Measurements from ENCODE around the gene NUP160.
"Not testable (repeated sequence)": the region's sequence is repeated elsewhere in the genome, so short reads cannot be mapped to it uniquely, and the experiment has no call there.

Gene NUP160, protein sequence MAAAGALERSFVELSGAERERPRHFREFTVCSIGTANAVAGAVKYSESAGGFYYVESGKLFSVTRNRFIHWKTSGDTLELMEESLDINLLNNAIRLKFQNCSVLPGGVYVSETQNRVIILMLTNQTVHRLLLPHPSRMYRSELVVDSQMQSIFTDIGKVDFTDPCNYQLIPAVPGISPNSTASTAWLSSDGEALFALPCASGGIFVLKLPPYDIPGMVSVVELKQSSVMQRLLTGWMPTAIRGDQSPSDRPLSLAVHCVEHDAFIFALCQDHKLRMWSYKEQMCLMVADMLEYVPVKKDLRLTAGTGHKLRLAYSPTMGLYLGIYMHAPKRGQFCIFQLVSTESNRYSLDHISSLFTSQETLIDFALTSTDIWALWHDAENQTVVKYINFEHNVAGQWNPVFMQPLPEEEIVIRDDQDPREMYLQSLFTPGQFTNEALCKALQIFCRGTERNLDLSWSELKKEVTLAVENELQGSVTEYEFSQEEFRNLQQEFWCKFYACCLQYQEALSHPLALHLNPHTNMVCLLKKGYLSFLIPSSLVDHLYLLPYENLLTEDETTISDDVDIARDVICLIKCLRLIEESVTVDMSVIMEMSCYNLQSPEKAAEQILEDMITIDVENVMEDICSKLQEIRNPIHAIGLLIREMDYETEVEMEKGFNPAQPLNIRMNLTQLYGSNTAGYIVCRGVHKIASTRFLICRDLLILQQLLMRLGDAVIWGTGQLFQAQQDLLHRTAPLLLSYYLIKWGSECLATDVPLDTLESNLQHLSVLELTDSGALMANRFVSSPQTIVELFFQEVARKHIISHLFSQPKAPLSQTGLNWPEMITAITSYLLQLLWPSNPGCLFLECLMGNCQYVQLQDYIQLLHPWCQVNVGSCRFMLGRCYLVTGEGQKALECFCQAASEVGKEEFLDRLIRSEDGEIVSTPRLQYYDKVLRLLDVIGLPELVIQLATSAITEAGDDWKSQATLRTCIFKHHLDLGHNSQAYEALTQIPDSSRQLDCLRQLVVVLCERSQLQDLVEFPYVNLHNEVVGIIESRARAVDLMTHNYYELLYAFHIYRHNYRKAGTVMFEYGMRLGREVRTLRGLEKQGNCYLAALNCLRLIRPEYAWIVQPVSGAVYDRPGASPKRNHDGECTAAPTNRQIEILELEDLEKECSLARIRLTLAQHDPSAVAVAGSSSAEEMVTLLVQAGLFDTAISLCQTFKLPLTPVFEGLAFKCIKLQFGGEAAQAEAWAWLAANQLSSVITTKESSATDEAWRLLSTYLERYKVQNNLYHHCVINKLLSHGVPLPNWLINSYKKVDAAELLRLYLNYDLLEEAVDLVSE (N-terminal part only)

DNA sequence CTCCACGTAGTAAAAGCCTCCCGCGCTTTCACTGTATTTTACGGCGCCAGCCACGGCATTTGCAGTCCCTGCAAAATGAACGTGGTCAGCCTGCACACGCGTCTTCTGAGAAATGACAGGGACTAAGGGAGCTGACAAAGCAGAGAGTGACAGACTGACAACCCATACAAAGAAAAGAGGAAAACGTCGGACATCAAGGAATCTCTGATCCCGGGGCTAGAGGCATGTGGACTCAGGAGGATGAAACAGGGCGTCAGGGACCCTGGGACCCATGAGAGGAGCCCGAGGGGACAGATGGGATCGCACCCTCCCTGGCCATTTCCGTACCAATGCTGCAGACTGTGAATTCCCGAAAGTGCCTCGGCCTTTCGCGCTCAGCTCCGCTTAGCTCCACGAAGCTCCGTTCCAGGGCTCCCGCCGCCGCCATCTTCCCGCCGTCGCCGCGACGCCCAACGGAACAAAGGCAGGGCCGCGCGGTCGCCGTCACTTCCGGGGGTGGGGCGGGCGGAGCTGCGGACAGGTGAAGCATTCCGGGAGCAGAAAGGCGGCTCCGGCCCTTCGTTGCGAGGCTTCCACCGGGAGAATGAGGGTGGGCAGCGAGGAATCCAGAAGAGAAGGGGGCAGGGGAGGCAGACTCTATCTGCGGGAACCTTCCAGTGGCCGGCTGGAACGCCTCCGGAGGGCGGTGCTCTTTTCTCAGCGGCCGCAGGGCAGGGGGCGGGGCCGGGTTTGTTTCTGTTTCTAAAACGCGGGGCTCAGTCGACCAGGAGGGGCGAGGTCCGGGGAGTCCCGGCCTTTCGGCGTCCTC, at the start of gene NUP160:
TSS of gene NUP160 (minus strand) at position 459 of the 808 bp plus-strand sequence. CDS start at position 427, 32 bp downstream.
- WGBS (ENCODE audit: insufficient coverage, insufficient read length), result no CpG with 5 or more reads among the region's 66 CpGs
- Histone ChIP-seq H3K4me3 (ENCODE audit: low read length) (peak within 1 kb of the TSS; percentile 87), H3K4me1 (ENCODE audit: control insufficient read depth, insufficient read depth, low read length) (no peaks in the 10 kb centered on the region), H3K9me3 (ENCODE audit: control insufficient read depth, insufficient read depth, low read length) (no peaks in the 10 kb centered on the region), H3K36me3 (ENCODE audit: control insufficient read depth, insufficient read depth, low read length) (peaks cover 6% of the 10 kb centered on the region; the same call in 1 of the 2 replicates), H3K27me3 (ENCODE audit: control insufficient read depth, insufficient read depth, low read length) (no peaks in the 10 kb centered on the region), H3K27ac (ENCODE audit: low read length) (no peak within 1 kb of the TSS)
- DNase-seq (ENCODE audit: low read depth, low spot score), result peak; percentile 41

DNA sequence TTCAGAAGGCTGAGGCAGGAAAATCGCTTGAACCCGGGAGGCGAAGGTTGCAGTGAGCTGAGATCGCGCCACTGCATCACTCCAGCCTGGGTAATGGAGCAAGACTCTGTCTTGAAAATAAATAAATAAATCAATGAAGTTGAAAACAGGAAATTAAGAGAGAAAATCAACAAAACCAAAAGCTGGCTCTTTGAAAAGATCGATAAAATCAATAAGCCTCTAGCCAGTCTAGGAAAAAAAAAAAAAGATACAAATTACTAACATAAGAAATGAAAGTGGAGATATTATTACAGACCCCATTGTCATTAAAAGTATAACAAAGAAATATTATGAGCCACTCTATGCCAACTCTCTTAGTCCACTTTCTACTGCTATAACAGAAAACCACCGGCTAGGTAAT, 48.0 kb upstream of the NUP160 start:
- DNase-seq (ENCODE audit: low read depth, low spot score), result no peak
- H3K9me3 ChIP-seq (ENCODE audit: control insufficient read depth, insufficient read depth, low read length), result no peaks in the 10 kb centered on the region
- H3K27ac ChIP-seq (ENCODE audit: low read length), result no peak overlapping the region
- H3K4me3 ChIP-seq (ENCODE audit: low read length), result no peak overlapping the region
- no peaks in the 10 kb centered on the region for H3K36me3 ChIP-seq (ENCODE audit: control insufficient read depth, insufficient read depth, low read length)
- no peaks in the 10 kb centered on the region for H3K27me3 ChIP-seq (ENCODE audit: control insufficient read depth, insufficient read depth, low read length)
- no peaks in the 10 kb centered on the region for H3K4me1 ChIP-seq (ENCODE audit: control insufficient read depth, insufficient read depth, low read length)
- WGBS (ENCODE audit: insufficient coverage, insufficient read length), result no CpG with 5 or more reads among the region's 7 CpGs

DNA sequence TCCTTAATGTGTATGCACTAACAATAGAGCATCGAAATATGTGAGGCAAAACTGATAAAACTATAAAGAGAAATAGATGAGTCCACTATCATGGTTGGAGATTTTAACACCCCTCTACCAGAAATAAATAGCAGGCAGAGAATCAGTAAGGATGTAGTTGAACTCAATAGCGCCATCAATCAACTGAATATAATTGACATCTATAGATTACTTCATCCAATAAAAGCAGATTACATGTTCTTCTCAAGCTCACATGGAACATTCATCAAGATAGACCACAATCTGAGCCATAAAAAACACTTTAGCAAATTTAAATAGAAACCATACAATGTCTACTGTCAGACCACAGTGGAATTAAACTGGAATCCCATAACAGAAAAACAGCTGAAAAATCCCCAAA, 46.9 kb upstream of the NUP160 start:
- no CpG with 5 or more reads among the region's 2 CpGs for WGBS (ENCODE audit: insufficient coverage, insufficient read length)
- H3K27me3 ChIP-seq (ENCODE audit: control insufficient read depth, insufficient read depth, low read length), result no peaks in the 10 kb centered on the region
- no peak for DNase-seq (ENCODE audit: low read depth, low spot score)
- no peaks in the 10 kb centered on the region for H3K4me1 ChIP-seq (ENCODE audit: control insufficient read depth, insufficient read depth, low read length)
- no peak overlapping the region for H3K27ac ChIP-seq (ENCODE audit: low read length)
- no peak overlapping the region for H3K4me3 ChIP-seq (ENCODE audit: low read length)
- H3K9me3 ChIP-seq (ENCODE audit: control insufficient read depth, insufficient read depth, low read length), result no peaks in the 10 kb centered on the region
- no peaks in the 10 kb centered on the region for H3K36me3 ChIP-seq (ENCODE audit: control insufficient read depth, insufficient read depth, low read length)

DNA sequence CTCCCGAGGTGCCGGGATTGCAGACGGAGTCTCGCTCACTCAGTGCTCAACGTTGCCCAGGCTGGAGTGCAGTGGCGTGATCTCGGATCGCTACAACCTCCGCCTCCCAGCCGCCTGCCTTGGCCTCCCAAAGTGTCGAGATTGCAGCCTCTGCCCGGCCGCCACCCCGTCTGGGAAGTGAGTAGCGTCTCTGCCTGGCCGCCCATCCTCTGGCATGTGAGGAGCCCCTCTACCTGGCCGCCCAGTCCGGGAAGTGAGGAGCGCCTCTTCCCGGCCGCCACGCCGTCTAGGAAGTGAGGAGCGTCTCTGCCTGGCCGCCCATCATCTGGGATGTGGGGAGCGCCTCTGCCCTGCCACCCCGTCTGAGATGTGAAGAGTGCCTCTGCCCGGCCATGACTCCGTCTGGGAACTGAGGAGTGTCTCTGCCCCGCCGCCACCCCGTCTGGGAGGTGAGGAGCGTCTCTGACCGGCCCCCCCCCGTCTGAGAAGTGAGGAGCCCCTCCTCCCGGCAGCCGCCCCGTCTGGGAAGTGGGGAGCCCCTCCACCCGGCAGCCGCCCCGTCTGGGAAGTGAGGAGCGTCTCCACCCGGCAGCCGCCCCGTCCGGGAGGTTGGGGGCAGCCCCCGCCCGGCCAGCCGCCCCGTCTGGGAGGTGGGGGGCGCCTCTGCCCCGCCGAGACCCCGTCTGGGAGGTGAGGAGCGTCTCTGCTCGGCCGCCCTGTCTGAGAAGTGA, 44.6 kb upstream of the NUP160 start:
- not testable (repeated sequence) for H3K4me3 ChIP-seq (ENCODE audit: low read length); DNase-seq (ENCODE audit: low read depth, low spot score); H3K9me3 ChIP-seq (ENCODE audit: control insufficient read depth, insufficient read depth, low read length); H3K4me1 ChIP-seq (ENCODE audit: control insufficient read depth, insufficient read depth, low read length); H3K27me3 ChIP-seq (ENCODE audit: control insufficient read depth, insufficient read depth, low read length); H3K27ac ChIP-seq (ENCODE audit: low read length); H3K36me3 ChIP-seq (ENCODE audit: control insufficient read depth, insufficient read depth, low read length)
- WGBS (ENCODE audit: insufficient coverage, insufficient read length), result no CpG with 5 or more reads among the region's 57 CpGs

DNA sequence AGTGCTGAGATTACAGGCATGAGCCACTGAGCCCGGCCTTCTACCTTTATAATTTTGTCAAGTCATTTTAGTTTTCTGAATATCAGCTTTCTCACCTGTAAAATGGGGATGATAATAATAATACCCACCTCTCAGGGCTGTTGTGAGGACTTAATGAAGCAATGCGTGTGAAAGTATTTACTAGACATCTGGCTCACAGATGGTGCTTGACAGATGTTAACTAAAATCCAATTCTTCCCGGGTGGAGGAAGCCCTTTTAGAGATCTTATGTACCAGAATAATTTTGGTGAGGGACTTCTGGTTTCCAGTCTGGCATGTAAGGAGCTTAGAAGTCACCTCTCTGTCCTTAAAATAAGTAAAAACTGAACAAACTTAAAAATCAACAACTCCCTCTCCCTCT, 43.7 kb upstream of the NUP160 start:
- H3K9me3 ChIP-seq (ENCODE audit: control insufficient read depth, insufficient read depth, low read length), result no peaks in the 10 kb centered on the region
- WGBS (ENCODE audit: insufficient coverage, insufficient read length), result no CpG with 5 or more reads among the region's 3 CpGs
- no peaks in the 10 kb centered on the region for H3K36me3 ChIP-seq (ENCODE audit: control insufficient read depth, insufficient read depth, low read length)
- H3K27me3 ChIP-seq (ENCODE audit: control insufficient read depth, insufficient read depth, low read length), result no peaks in the 10 kb centered on the region
- no peak overlapping the region for H3K27ac ChIP-seq (ENCODE audit: low read length)
- no peak for DNase-seq (ENCODE audit: low read depth, low spot score)
- no peak overlapping the region for H3K4me3 ChIP-seq (ENCODE audit: low read length)
- no peaks in the 10 kb centered on the region for H3K4me1 ChIP-seq (ENCODE audit: control insufficient read depth, insufficient read depth, low read length)

DNA sequence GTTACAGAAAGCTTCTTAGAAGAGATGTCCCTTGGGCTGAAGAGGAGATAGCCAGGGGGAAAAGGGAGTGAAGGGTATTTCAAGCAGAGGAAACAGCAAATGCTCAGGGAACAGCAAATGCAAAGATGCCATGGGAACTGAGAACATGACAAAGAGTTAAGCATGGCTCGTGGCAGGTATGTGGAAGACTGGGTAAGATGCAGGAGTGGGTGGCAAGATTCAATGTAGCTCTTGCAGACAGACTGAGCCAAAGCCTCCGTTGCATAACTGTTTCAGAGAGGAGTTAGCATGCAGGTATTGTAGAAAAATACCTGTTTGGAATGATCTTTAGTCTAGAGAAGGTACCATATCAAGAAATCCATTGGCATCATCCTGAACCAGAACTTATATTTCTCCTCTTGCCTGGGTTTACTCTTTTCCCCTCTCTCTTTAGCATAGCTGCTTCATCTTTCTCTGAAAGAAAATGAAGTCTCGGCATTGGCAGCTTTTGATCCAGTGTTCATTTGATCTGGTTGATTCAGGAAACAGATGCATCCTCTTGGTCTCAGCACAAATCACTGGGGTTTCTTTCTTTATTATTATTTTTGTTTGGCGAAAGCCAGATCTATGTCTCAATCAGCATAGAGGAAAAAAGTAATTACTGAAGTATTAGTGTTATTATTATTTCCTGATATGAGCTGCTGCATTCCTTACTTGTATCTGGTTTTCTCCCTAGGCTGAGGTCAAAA, 41.7 kb upstream of the NUP160 start:
- no peaks in the 10 kb centered on the region for H3K4me1 ChIP-seq (ENCODE audit: control insufficient read depth, insufficient read depth, low read length)
- H3K27me3 ChIP-seq (ENCODE audit: control insufficient read depth, insufficient read depth, low read length), result no peaks in the 10 kb centered on the region
- no peak overlapping the region for H3K4me3 ChIP-seq (ENCODE audit: low read length)
- H3K27ac ChIP-seq (ENCODE audit: low read length), result no peak overlapping the region
- DNase-seq (ENCODE audit: low read depth, low spot score), result no peak
- no CpG with 5 or more reads among the region's 4 CpGs for WGBS (ENCODE audit: insufficient coverage, insufficient read length)
- no peaks in the 10 kb centered on the region for H3K9me3 ChIP-seq (ENCODE audit: control insufficient read depth, insufficient read depth, low read length)
- H3K36me3 ChIP-seq (ENCODE audit: control insufficient read depth, insufficient read depth, low read length), result no peaks in the 10 kb centered on the region

DNA sequence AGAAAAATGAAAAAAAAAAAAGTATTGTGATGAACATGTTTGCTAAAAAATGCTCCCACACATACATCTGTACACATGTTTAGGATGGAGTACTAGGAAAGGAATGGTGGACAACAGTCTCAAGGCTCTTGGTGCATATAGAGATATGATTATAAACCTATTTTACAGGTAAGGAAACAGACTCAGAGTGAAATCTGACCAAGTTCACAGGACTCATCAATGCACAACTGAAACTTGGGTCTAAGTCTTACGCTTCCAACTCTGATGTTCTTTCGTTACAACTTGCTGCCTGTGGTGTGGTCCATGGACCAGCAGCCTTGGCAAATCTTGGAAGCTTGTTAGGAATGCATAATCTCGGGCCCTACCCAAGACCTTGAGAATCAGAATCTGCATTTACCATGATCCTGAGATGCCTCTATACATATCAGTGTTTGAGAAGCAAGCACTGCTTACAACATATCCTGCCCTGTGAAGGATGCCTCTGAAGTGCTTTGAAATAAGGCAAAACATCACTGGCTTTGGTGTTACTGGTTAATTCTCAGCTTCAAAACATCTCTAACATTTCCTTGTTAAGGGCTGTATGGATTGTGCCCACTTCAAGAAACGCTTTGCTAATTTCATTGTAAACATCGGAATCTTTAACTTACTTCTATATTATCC, 39.9 kb upstream of the NUP160 start:
- H3K4me1 ChIP-seq (ENCODE audit: control insufficient read depth, insufficient read depth, low read length), result no peaks in the 10 kb centered on the region
- H3K4me3 ChIP-seq (ENCODE audit: low read length), result no peak overlapping the region
- H3K27me3 ChIP-seq (ENCODE audit: control insufficient read depth, insufficient read depth, low read length), result no peaks in the 10 kb centered on the region
- no peaks in the 10 kb centered on the region for H3K36me3 ChIP-seq (ENCODE audit: control insufficient read depth, insufficient read depth, low read length)
- no peaks in the 10 kb centered on the region for H3K9me3 ChIP-seq (ENCODE audit: control insufficient read depth, insufficient read depth, low read length)
- no peak overlapping the region for H3K27ac ChIP-seq (ENCODE audit: low read length)
- no CpG with 5 or more reads among the region's 5 CpGs for WGBS (ENCODE audit: insufficient coverage, insufficient read length)
- DNase-seq (ENCODE audit: low read depth, low spot score), result no peak

DNA sequence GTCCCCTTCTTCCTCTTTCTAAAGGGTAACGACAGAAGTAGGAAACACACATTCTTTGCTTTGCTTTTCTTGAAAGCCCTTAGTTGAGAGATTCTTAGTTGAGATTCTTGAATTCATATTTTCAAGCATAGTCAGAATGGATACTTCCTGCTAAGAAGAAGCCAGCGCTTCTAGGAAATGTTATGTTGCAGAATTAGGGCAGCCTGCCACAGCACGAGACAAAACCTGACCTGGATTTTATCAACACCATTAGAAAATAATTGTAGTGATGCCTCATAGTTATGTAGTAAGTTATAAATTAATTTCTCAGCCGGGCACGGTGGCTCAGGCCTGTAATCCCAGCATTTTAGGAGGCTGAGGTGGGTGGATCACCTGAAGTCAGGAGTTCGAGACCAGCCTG, 37.9 kb upstream of the NUP160 start:
- H3K27ac ChIP-seq (ENCODE audit: low read length), result no peak overlapping the region
- no peak for DNase-seq (ENCODE audit: low read depth, low spot score)
- no peaks in the 10 kb centered on the region for H3K9me3 ChIP-seq (ENCODE audit: control insufficient read depth, insufficient read depth, low read length)
- H3K4me3 ChIP-seq (ENCODE audit: low read length), result no peak overlapping the region
- no peaks in the 10 kb centered on the region for H3K4me1 ChIP-seq (ENCODE audit: control insufficient read depth, insufficient read depth, low read length)
- H3K27me3 ChIP-seq (ENCODE audit: control insufficient read depth, insufficient read depth, low read length), result no peaks in the 10 kb centered on the region
- H3K36me3 ChIP-seq (ENCODE audit: control insufficient read depth, insufficient read depth, low read length), result no peaks in the 10 kb centered on the region
- no CpG with 5 or more reads among the region's 6 CpGs for WGBS (ENCODE audit: insufficient coverage, insufficient read length)
